Neural crest cell (in vitro differentiated cells): ENCODE data around the gene CBLN1. TPM values are rescaled to one million over a fixed set of nuclear protein-coding genes. Genes with fewer than 3 reads are reported as not detected.
"Not testable (repeated sequence)": the region's sequence is repeated elsewhere in the genome, so short reads cannot be mapped to it uniquely, and the experiment has no call there.

ENCODE experiments used
- DNase-seq: peaks from one replicate; pipeline ENCODE4 v3.0.0; 2021; ENCODE audit warnings: low read depth, mixed read lengths, low spot score
- H3K27ac Mint-ChIP-seq: one replicate; pipeline ENCODE4 v1.8.0; 2021; ENCODE audit warnings: mild to moderate bottlenecking, mixed read lengths; ENCODE audit not compliant: unreplicated experiment
- H3K27me3 Mint-ChIP-seq: 2 replicates; pipeline ENCODE4 v1.8.0; 2021; ENCODE audit warnings: low read depth, mild to moderate bottlenecking, mixed read lengths
- H3K36me3 Mint-ChIP-seq: 2 replicates; pipeline ENCODE4 v1.8.0; 2021; ENCODE audit warnings: low read depth, mild to moderate bottlenecking, mixed read lengths
- H3K4me1 Mint-ChIP-seq: 2 replicates; pipeline ENCODE4 v1.8.0; 2021; ENCODE audit warnings: mixed read lengths
- H3K4me3 Mint-ChIP-seq: one replicate; pipeline ENCODE4 v1.8.0; 2021; ENCODE audit warnings: mild to moderate bottlenecking, mixed read lengths
- H3K9me3 Mint-ChIP-seq: 2 replicates; pipeline ENCODE4 v1.8.0; 2021; ENCODE audit warnings: mixed read lengths
- total RNA-seq: library from RNA; stranded (reverse); gene quantifications from 2 replicates; pipeline ENCODE4 v1.2.1, GENCODE V29; 2021
- TF ChIP-seq, protein P1 (sequence below): fragments of 200-600 bp; sonication (generic); conservative IDR thresholded peaks from 2 replicates; pipeline ENCODE4 v1.5.0; 2021; ENCODE audit warnings: antibody characterized with exemption, mild to moderate bottlenecking

CBLN1 gene
- total RNA-seq, 1 donor from 2014 or later: 0.61 TPM

GRCh38 chr16:49259330-49259729, 22.3 kb downstream of the CBLN1 start:
- no peaks in the 10 kb centered on the region for H3K9me3 Mint-ChIP-seq
- H3K27me3 Mint-ChIP-seq: peaks cover 81% of the 10 kb centered on the region
- no peaks in the 10 kb centered on the region for H3K4me1 Mint-ChIP-seq
- H3K36me3 Mint-ChIP-seq: no peaks in the 10 kb centered on the region
- no peak overlapping the region for H3K27ac Mint-ChIP-seq
- TF ChIP-seq, protein P1, sequence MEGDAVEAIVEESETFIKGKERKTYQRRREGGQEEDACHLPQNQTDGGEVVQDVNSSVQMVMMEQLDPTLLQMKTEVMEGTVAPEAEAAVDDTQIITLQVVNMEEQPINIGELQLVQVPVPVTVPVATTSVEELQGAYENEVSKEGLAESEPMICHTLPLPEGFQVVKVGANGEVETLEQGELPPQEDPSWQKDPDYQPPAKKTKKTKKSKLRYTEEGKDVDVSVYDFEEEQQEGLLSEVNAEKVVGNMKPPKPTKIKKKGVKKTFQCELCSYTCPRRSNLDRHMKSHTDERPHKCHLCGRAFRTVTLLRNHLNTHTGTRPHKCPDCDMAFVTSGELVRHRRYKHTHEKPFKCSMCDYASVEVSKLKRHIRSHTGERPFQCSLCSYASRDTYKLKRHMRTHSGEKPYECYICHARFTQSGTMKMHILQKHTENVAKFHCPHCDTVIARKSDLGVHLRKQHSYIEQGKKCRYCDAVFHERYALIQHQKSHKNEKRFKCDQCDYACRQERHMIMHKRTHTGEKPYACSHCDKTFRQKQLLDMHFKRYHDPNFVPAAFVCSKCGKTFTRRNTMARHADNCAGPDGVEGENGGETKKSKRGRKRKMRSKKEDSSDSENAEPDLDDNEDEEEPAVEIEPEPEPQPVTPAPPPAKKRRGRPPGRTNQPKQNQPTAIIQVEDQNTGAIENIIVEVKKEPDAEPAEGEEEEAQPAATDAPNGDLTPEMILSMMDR: no peak
- no peak overlapping the region for H3K4me3 Mint-ChIP-seq
- DNase-seq: no peak

DNA sequence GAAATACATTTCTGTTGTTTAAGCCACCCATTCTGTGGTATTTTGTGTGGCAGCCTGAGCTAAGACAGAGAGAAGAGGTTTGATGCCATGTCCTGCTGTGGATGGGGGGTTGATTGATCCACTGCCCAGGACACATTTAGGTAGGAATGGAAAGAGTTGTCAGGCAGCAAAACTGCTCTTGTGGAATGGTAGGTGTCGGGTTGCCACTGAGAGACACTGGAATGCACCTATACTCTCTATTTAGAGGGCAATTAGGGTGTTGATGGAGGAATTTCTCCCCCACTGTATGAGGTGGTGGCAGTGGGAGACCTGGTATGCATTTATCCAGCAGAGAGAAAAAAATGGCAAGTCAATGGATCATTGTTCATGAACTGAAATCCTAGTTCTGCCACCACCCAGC, 30.9 kb downstream of the CBLN1 start:
- H3K27ac Mint-ChIP-seq: no peak overlapping the region
- H3K4me1 Mint-ChIP-seq: no peaks in the 10 kb centered on the region
- H3K27me3 Mint-ChIP-seq: peaks cover 63% of the 10 kb centered on the region
- H3K36me3 Mint-ChIP-seq: no peaks in the 10 kb centered on the region
- no peak overlapping the region for H3K4me3 Mint-ChIP-seq
- DNase-seq: no peak
- no peaks in the 10 kb centered on the region for H3K9me3 Mint-ChIP-seq
- TF ChIP-seq, protein P1: no peak

DNA sequence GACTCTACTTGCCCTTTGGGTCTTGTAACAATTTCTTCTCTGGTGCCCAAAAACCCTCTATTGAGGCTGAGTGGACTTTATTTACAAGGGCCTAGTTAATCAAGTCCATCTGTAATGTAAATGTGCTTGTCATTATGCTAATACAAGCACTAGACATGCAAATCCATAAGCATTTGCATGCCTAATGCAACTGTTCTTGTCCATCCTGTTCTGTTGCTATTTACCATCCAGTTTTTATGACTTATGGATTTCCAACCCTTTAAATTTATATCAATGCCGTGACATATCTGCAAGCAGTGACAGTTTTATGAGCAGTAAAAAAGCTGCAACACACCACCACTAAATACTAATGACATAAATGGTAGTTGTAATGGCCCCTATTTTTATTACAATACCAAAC, 33.4 kb downstream of the CBLN1 start:
- H3K27me3 Mint-ChIP-seq: peaks cover 61% of the 10 kb centered on the region
- no peak for DNase-seq
- H3K36me3 Mint-ChIP-seq: no peaks in the 10 kb centered on the region
- no peak overlapping the region for H3K4me3 Mint-ChIP-seq
- H3K9me3 Mint-ChIP-seq: no peaks in the 10 kb centered on the region
- TF ChIP-seq, protein P1: no peak
- no peak overlapping the region for H3K27ac Mint-ChIP-seq
- no peaks in the 10 kb centered on the region for H3K4me1 Mint-ChIP-seq

DNA sequence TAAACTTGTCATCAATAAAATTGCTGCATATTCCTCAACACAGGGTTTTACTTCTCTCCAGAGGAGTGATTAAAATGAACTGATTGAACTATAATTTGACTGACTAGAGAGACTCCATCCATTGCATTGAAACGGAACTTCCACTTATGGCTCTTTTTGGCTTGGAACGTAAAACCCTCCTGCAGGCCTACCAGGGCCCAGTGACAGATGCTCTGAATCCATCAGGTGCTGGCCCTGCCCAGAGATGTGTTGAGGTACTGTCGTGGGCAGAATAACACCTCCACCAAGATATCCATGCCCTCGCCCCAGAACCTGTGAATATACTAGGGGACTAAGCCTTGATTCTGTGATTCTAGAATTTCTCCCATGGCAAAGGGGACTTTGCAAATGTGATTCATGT, 45.4 kb downstream of the CBLN1 start:
- no peak for DNase-seq
- no peaks in the 10 kb centered on the region for H3K9me3 Mint-ChIP-seq
- TF ChIP-seq, protein P1: no peak

GRCh38 chr16:49228335-49228734, 53.3 kb downstream of the CBLN1 start:
- DNase-seq, H3K9me3 Mint-ChIP-seq, H3K36me3 Mint-ChIP-seq, H3K27ac Mint-ChIP-seq, H3K4me1 Mint-ChIP-seq, H3K4me3 Mint-ChIP-seq: not testable (repeated sequence)
- peaks cover 64% of the 10 kb centered on the region for H3K27me3 Mint-ChIP-seq

More for the DNA sequence above, 45.4 kb downstream of the CBLN1 start:
- Mint-ChIP-seq H3K4me1 (no peaks in the 10 kb centered on the region), H3K36me3 (no peaks in the 10 kb centered on the region), H3K27ac (no peak overlapping the region), H3K27me3 (peaks cover 40% of the 10 kb centered on the region), H3K4me3 (no peak overlapping the region)

Other genes with a start within 250 kb of the CBLN1 start
- not detected in 2 replicates for gene C16orf78, start 92.0 kb upstream of the CBLN1 start, total RNA-seq